HTR-8/SVneo (cell line): ENCODE measurements around the gene SCGB1D1.

Experiments used
- DNase-seq: peaks from one replicate; pipeline ENCODE4 v3.0.0; 2011; ENCODE audit warnings: low spot score, mixed read lengths; ENCODE audit not compliant: insufficient read length
- FAIRE-seq: peaks from 2 replicates; lab custom pipeline; 2011; peaks lifted over from hg19 to GRCh38; lab: Jason Lieb, UNC

SCGB1D1 gene, protein sequence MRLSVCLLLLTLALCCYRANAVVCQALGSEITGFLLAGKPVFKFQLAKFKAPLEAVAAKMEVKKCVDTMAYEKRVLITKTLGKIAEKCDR

GRCh38 chr11:62190011-62190410 is at the start of gene SCGB1D1:
TSS of gene SCGB1D1 (plus strand) at chr11:62190216. CDS start at chr11:62190285, 69 bp downstream.
- DNase-seq (no peak), FAIRE-seq (no peak)

GRCh38 chr11:62140304-62141110 is 49.5 kb upstream of the SCGB1D1 start:
- FAIRE-seq (no peak), DNase-seq (no peak)

DNA sequence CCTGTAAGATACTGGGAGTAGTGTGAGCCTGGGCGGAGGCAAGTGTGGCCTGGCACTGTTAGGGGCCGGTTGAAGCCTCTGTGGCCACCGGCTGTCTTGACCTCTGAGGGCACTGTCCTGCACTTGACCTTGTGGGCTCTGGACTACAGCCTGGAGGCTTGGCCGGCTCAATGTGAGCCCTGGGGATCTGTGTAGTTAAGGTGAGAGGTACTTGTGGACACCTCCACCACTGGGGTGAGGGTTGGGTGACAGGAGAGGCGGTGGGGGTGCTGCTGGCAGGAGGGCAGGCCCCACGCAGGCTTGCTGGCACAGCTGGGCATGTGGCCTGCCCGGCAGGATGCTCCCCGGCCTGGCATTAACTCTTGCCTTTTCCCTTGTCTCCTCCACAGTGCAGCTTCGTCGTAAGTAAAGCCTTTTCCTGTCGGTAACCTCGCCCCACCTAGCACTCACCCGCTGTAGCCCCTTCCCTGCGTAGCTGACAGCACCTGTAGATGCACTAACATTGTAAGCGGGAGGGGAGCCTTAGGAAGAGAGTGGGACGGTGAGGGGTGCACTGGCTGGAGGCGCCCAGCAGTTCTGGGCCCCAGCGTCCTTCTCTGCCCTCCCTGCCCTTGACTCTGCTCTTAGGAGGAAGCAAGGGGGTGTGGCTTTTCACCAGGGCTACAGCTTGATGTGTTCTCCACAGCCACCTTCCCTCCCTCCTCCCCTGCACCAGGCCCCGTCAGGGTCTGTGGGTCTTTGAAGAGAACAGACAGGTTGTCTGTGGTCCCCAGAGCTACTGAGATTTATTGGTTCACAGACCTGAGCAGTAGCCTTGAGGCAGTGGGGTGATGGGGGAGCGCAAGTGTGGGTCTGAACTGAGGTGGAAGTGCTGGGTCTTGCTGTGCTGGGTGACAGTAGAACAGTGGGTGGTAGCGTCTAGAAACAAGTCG is 48.6 kb upstream of the SCGB1D1 start:
- FAIRE-seq (no peak), DNase-seq (no peak)

DNA sequence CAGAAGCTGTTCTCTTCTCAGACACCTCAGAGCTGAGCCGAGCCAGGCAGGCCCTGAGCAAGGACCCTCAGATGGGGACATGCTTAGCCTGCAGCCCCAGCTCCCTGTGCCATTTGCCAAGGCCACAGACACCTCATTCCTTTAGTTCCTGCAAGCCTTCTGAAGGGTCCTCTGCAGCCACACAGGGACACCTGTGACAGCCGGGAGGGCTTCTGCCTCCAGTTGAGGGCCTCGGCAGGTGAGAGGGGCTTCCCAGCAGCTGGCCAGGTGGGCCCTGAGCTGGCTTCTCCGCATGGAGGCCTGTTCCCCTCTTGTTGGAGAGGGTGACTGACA is 48.0 kb upstream of the SCGB1D1 start:
- no peak for DNase-seq
- FAIRE-seq = no peak

DNA sequence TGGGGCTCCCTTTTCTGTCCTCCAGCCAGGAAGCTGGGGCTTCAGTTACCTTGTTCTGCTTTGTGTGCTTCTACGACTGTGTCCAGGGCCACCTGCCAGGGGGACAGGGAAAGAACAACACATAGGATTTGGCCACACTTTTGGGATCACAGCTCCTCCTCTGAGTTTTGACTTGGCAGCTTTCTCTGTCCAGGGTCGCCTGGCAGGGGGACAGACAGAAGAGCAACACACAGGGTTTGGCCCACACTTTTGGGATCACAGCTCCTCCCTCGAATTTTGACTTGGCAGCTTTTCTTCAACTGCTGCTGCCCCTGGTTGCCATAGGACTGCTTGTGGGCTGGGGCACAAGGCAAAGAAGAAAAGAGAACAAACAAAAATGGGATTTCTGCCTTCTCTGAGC is 47.1 kb upstream of the SCGB1D1 start:
- FAIRE-seq = no peak
- no peak for DNase-seq

GRCh38 chr11:62143727-62144126 is 46.3 kb upstream of the SCGB1D1 start:
- FAIRE-seq (no peak), DNase-seq (no peak)

DNA sequence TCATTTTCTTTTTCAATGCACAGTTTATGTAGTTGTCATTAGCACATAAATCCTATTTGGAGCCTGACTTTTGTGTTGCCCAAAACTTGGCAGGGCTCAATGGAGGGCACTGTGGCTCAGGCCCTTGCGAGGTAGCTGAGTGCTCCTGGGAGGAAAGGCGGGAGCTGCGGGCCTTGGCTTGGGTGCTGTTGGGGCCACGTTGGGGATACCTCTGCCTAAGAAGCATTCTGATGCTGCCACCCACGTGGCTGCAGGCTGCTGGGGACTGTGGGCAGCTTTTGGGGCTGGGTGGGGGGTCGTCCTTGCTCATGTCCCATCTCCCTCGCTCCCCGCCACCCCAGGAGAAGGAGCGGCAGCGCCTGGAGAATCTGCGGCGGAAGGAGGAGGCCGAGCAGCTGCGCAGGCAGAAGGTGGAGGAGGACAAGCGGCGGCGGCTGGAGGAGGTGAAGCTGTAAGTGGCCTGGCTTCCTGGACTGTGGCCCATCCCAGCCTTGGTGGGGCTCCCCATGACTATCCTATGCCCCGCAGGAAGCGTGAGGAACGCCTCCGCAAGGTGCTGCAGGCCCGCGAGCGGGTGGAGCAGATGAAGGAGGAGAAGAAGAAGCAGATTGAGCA is 45.3 kb upstream of the SCGB1D1 start:
- no peak for DNase-seq
- FAIRE-seq = no peak

- no peak for FAIRE-seq
- DNase-seq = no peak
Observed at GRCh38 chr11:62145261-62145871, 44.6 kb upstream of the SCGB1D1 start.

DNA sequence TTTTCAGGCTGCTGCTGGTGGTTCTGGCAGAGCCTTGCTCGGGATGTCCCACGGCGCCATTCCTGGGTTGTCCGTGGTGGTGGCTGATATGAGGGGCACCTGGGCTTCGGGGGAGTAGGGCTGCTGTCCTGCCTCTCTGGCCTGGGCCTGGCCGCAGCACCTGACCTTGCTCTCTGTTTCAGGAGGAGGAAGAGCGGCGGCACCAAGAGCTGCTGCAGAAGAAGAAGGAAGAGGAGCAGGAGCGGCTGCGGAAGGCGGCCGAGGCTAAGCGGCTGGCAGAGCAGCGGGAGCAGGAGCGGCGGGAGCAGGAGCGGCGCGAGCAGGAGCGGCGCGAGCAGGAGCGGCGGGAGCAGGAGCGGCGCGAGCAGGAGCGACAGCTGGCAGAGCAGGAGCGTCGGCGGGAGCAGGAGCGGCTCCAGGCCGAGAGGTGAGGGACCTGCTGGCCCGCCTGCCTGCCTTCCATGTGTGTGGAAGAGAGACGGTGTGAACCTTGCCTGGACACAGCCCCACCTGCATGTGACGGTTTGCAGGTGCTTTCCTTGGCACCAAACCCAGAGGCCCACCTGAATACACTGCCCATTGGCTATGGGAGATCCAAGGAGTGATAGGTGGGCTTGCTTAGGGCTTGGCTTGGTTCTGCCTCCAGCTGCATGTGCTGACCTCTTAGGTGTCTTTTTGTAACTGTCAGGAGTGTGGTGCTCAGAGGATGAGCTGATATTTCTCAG is 43.4 kb upstream of the SCGB1D1 start:
- FAIRE-seq = no peak
- DNase-seq = no peak

GRCh38 chr11:62147545-62147944 is 42.5 kb upstream of the SCGB1D1 start:
- FAIRE-seq (no peak), DNase-seq (no peak)

GRCh38 chr11:62148271-62148980 is 41.6 kb upstream of the SCGB1D1 start:
- DNase-seq (no peak), FAIRE-seq (no peak)

GRCh38 chr11:62149986-62150886 is 39.8 kb upstream of the SCGB1D1 start:
- FAIRE-seq (no peak), DNase-seq (no peak)

GRCh38 chr11:62150887-62151736 is 38.9 kb upstream of the SCGB1D1 start:
- FAIRE-seq (no peak), DNase-seq (no peak)

DNA sequence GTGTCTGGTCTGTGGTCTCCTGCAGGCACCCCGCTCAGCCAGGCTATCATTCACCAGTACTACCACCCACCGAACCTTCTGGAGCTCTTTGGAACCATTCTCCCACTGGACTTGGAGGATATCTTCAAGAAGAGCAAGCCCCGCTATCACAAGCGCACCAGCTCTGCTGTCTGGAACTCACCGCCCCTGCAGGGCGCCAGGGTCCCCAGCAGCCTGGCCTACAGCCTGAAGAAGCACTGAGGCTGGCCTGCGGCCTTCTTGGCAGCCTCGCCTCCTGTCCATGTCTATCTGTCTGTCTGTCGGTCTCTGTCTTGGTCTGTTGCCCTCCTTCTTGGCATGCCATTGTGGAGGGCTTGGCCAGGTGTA is 38.3 kb upstream of the SCGB1D1 start:
- FAIRE-seq (no peak), DNase-seq (no peak)

DNA sequence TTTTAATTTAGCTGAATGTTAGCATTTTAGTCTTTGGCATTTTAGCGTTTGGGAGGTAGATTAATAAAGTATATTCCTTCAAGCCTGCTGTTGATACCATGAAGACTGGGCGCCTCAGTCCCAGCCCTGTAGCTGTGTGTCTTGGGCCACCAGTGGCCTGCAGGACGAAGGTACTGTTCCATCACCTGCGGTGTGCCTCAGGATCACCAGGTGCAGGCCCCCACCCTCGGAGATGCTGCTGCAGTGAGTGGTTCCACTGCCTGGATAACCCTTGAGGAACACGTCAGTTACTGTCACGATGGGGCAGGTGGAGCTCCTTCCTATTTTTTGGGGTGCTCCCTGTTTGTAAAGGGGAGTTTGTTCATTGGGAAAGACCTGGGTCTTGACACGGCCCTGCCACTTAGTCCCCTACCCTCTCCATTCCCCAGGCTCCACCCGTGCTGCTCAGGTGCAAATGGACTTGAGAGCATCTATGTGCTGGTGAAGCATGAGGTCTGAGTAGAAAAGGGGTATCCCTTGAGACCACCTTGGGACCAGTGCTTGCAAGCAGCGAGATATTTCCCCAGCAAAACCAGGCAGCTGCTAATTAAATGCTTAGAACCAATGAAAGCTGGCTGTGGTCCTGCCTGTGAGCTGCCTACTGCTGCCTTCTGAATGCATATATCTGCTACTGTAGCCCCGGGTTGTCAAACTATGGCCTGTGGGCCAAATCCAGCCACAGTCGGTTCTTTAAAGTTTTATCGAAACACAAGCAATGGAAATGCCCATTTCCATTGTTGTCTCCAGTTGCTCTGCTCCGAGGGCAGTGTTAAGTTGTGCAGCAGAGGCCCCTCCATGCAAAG is 37.5 kb upstream of the SCGB1D1 start:
- no peak for DNase-seq

DNA sequence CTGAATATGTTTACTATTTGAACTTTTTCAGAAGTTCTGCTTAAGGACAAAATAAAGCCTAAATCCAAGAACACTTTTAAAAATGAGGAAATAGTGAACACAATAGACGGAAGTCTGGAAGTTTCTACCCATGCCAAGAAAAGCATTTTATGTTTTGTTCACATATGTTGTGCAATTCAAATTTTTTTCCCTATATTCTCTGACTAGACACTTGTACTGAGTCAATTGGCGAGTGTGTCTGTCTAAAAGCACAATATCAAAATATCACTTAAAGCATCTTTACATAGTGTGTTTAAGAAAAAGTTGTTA is 37.0 kb upstream of the SCGB1D1 start:
- DNase-seq (no peak), FAIRE-seq (no peak)

More for the DNA sequence above, 37.5 kb upstream of the SCGB1D1 start:
- no peak for FAIRE-seq

- FAIRE-seq (no peak), DNase-seq (no peak)
Observed at GRCh38 chr11:62153617-62154016, 36.4 kb upstream of the SCGB1D1 start.
